DOHH2 (cell line): ENCODE results near the gene CHPF2.
A peak's percentile ranks its signal among the peaks of the same experiment; 100 is the strongest.

Experiments used
- H3F3A ChIP-seq: fragments of 200-600 bp; sonication (generic), shearing (Covaris generic); 2 replicates; pipeline ENCODE4 v1.6.0; 2016; ENCODE audit warnings: antibody characterized with exemption, mild to moderate bottlenecking; ENCODE audit not compliant: control insufficient read depth, insufficient read depth
- H3K27ac ChIP-seq: fragments of 200-600 bp; sonication (generic); 2 replicates; pipeline ENCODE4 v1.5.1; 2014; ENCODE audit warnings: low read depth, mild to moderate bottlenecking, low read length, moderate library complexity
- H3K27me3 ChIP-seq: fragments of 200-600 bp; sonication (generic); 2 replicates; pipeline ENCODE4 v1.6.1; 2014; ENCODE audit warnings: mild to moderate bottlenecking, low read length, mixed read lengths; ENCODE audit not compliant: control insufficient read depth
- H3K36me3 ChIP-seq: fragments of 200-600 bp; sonication (generic); 2 replicates; pipeline ENCODE4 v1.6.1; 2014; ENCODE audit warnings: mild to moderate bottlenecking, low read length, moderate library complexity, mixed read lengths; ENCODE audit not compliant: control insufficient read depth
- H3K4me1 ChIP-seq: fragments of 200-600 bp; sonication (generic); 2 replicates; pipeline ENCODE4 v1.6.1; 2014; ENCODE audit warnings: mild to moderate bottlenecking, low read length, mixed read lengths; ENCODE audit not compliant: control insufficient read depth
- H3K4me2 ChIP-seq: fragments of 200-600 bp; sonication (generic); 2 replicates; pipeline ENCODE4 v1.6.0; 2014; ENCODE audit warnings: mild to moderate bottlenecking, low read length, moderate library complexity
- H3K4me3 ChIP-seq: fragments of 200-600 bp; sonication (generic); 2 replicates; pipeline ENCODE4 v1.5.1; 2014; ENCODE audit warnings: mild to moderate bottlenecking, low read length, mixed read lengths
- H3K79me2 ChIP-seq: fragments of 200-600 bp; sonication (generic); 2 replicates; pipeline ENCODE4 v1.6.1; 2014; ENCODE audit warnings: mild to moderate bottlenecking, low read length, mixed read lengths; ENCODE audit not compliant: control insufficient read depth
- H3K9me2 ChIP-seq: fragments of 200-600 bp; sonication (generic); replicated peaks from 2 replicates; pipeline ENCODE4 v1.6.1; 2014; ENCODE audit warnings: mild to moderate bottlenecking, low read length, mixed read lengths; ENCODE audit not compliant: control insufficient read depth
- H3K9me3 ChIP-seq: fragments of 200-600 bp; sonication (generic); 2 replicates; pipeline ENCODE4 v1.6.1; 2014; ENCODE audit warnings: antibody characterized with exemption, low read length, mixed read lengths; ENCODE audit not compliant: control insufficient read depth, insufficient read depth
- H4K20me1 ChIP-seq: fragments of 200-600 bp; sonication (generic); 2 replicates; pipeline ENCODE4 v1.6.0; 2014; ENCODE audit warnings: low read depth, mild to moderate bottlenecking, antibody characterized with exemption, low read length, moderate library complexity; ENCODE audit not compliant: control insufficient read depth, insufficient read depth
- CTCF ChIP-seq: fragments of 200-600 bp; sonication (generic); IDR thresholded peaks from one replicate; pipeline ENCODE4 v1.5.1; 2014; ENCODE audit warnings: antibody characterized with exemption, mild to moderate bottlenecking, low read depth, low read length; ENCODE audit not compliant: poor library complexity, severe bottlenecking
- EZH2phosphoT487 ChIP-seq: fragments of 200-600 bp; sonication (generic); IDR thresholded peaks from 2 replicates; pipeline ENCODE4 v1.6.1; 2017; ENCODE audit warnings: borderline replicate concordance, mild to moderate bottlenecking, antibody characterized with exemption, low read length, moderate library complexity, mixed read lengths

CHPF2 gene

GRCh38 chr7:151247611-151248345 lies 15.5 kb downstream of the CHPF2 start:
- peaks cover 10% of the 10 kb centered on the region; the same call in 1 of the 2 replicates for H4K20me1 ChIP-seq

GRCh38 chr7:151248346-151249033 lies 16.2 kb downstream of the CHPF2 start, which contains the start of gene SMARCD3:
Gene SMARCD3, minus strand, starts transcription at chr7:151248694. Its CDS starts 132 bp downstream, at chr7:151248562.
- H3K9me3 ChIP-seq = no peaks in the 10 kb centered on the region
- peaks cover 92% of the 10 kb centered on the region for H3K27me3 ChIP-seq
- H4K20me1 ChIP-seq = peaks cover 10% of the 10 kb centered on the region; the same call in 1 of the 2 replicates
- no peaks in the 10 kb centered on the region for H3K36me3 ChIP-seq
- H3F3A ChIP-seq = no peaks in the 10 kb centered on the region
- no peaks in the 10 kb centered on the region for H3K9me2 ChIP-seq
- H3K79me2 ChIP-seq = no peaks in the 10 kb centered on the region
- H3K4me2 ChIP-seq = peak within 1 kb of the TSS; percentile 55
- peak within 1 kb of the TSS; percentile 40 for H3K4me3 ChIP-seq
- H3K4me1 ChIP-seq = peaks cover 39% of the 10 kb centered on the region
- TF ChIP-seq CTCF (no peak), EZH2phosphoT487 (peak; percentile 93)
- H3K27ac ChIP-seq = no peak within 1 kb of the TSS

More at GRCh38 chr7:151247611-151248345, 15.5 kb downstream of the CHPF2 start:
- peak overlapping the region; percentile 40 for H3K4me3 ChIP-seq
- no peak for TF ChIP-seq CTCF
- no peak for TF ChIP-seq EZH2phosphoT487
- H3K4me2 ChIP-seq = peak overlapping the region; percentile 55
- H3K79me2 ChIP-seq = no peaks in the 10 kb centered on the region
- no peaks in the 10 kb centered on the region for H3K36me3 ChIP-seq
- H3K27me3 ChIP-seq = peaks cover 85% of the 10 kb centered on the region
- H3K4me1 ChIP-seq = peaks cover 45% of the 10 kb centered on the region
- no peaks in the 10 kb centered on the region for H3K9me2 ChIP-seq
- H3K9me3 ChIP-seq = no peaks in the 10 kb centered on the region
- no peak overlapping the region for H3K27ac ChIP-seq
- no peaks in the 10 kb centered on the region for H3F3A ChIP-seq

GRCh38 chr7:151249034-151249731 lies 16.9 kb downstream of the CHPF2 start:
- H3K9me3 ChIP-seq = no peaks in the 10 kb centered on the region
- H3K79me2 ChIP-seq = no peaks in the 10 kb centered on the region
- peak overlapping the region; percentile 55 for H3K4me2 ChIP-seq
- H3K36me3 ChIP-seq = no peaks in the 10 kb centered on the region
- no peaks in the 10 kb centered on the region for H3F3A ChIP-seq
- no peak overlapping the region for H3K4me3 ChIP-seq
- peak; percentile 25; the same call in 1 of the 2 replicates for TF ChIP-seq EZH2phosphoT487
- no peak for TF ChIP-seq CTCF
- H3K27me3 ChIP-seq = peaks cover 93% of the 10 kb centered on the region
- H3K9me2 ChIP-seq = no peaks in the 10 kb centered on the region
- peaks cover 10% of the 10 kb centered on the region; the same call in 1 of the 2 replicates for H4K20me1 ChIP-seq
- peaks cover 32% of the 10 kb centered on the region for H3K4me1 ChIP-seq
- no peak overlapping the region for H3K27ac ChIP-seq
